Body of pancreas (tissue), 4 donors: Measurements from ENCODE around the gene TRIAP1. TPM values are rescaled to one million over a fixed set of nuclear protein-coding genes. Genes with fewer than 3 reads are reported as not detected.
"Not testable (repeated sequence)": the region's sequence is repeated elsewhere in the genome, so short reads cannot be mapped to it uniquely, and the experiment has no call there.

Experiments
- ATAC-seq: fragments of 150-250 bp; one replicate; pipeline ENCODE4 v1.9.1; 2016
- DNase-seq, 4 donors: peaks; one replicate each; pipeline ENCODE4 v3.0.0-alpha.2; 2019
- H3K27ac ChIP-seq, 4 donors: fragments of 200-600 bp; sonication (generic); 1 replicate in 3 of 4; 2 replicates in 1 of 4; pipeline versions ENCODE4 v1.5.1 to v1.6.1; 2016 to 2019; ENCODE audit warnings: mild to moderate bottlenecking in 1 of 4, mixed read lengths in 1 of 4, moderate library complexity in 1 of 4
- H3K27me3 ChIP-seq, 2 donors: fragments of 200-600 bp; sonication (generic); one replicate each; pipeline ENCODE4 v1.6.0; 2016; ENCODE audit warnings: mild to moderate bottlenecking in 1 of 2
- H3K36me3 ChIP-seq, 2 donors: fragments of 200-600 bp; sonication (generic); replicated peaks in 1 of 2; 2 replicates each; pipeline ENCODE4 v1.5.1; 2016; ENCODE audit warnings: low read depth in 2 of 2; ENCODE audit not compliant: insufficient read depth in 1 of 2
- H3K4me1 ChIP-seq: fragments of 200-600 bp; sonication (generic); one replicate; pipeline ENCODE4 v1.6.0; 2016
- H3K4me3 ChIP-seq, 2 donors: fragments of 200-600 bp; sonication (generic); 1 replicate in 1 of 2; 2 replicates in 1 of 2; pipeline ENCODE4 v1.5.1; 2016 to 2019
- H3K9me3 ChIP-seq, 3 donors: fragments of 200-600 bp; sonication (generic); 1 replicate in 2 of 3; 2 replicates in 1 of 3; pipeline ENCODE4 v1.5.1; 2016
- CTCF ChIP-seq, 7 experiments: fragments of 450-650 bp in 4 of 7; fragments of 200-600 bp in 3 of 7; sonication (generic) in 3 of 7; IDR thresholded peaks; one replicate each; pipeline ENCODE4 v1.5.1; 2016 to 2019; ENCODE audit warnings: antibody characterized with exemption in 7 of 7
- POLR2A ChIP-seq, 3 donors: fragments of 450-650 bp; IDR thresholded peaks; one replicate each; pipeline ENCODE4 v1.6.1; 2016; ENCODE audit warnings: antibody characterized with exemption in 3 of 3, mild to moderate bottlenecking in 2 of 3
- WGBS, 2 donors: methylation state at CpG; one replicate each; pipeline ENCODE4 v1.1.5; 2017; 5-methylcytosine and 5-hydroxymethylcytosine counted together
- intact Hi-C: fragments of 100-400 bp; cut with DNase I; formaldehyde crosslinking; loops from one replicate; pipeline ENCODE4 v1.15.1; 2023
- total RNA-seq, 2 donors: library from RNA; depleted of rRNA; stranded (reverse); fragments of >200 nt; gene quantifications; one replicate each; pipeline ENCODE4 v1.1.0, GENCODE V29; 2016

Gene TRIAP1
- total RNA-seq, 2 donors from 2014 or later: 2.3 to 11.2 TPM

- peaks cover 22% of the 10 kb centered on the region for H3K4me1 ChIP-seq
- H3K27me3 ChIP-seq: no peaks in the 10 kb centered on the region
- DNase-seq: no peak
- no peaks in the 10 kb centered on the region for H3K36me3 ChIP-seq
- H3K27ac ChIP-seq: no peak overlapping the region
- H3K9me3 ChIP-seq: no peaks in the 10 kb centered on the region
- ATAC-seq: no peak
- TF ChIP-seq CTCF (IDR thresholded peaks at IDR 0.05): no peak
- no peak overlapping the region for H3K4me3 ChIP-seq
- 89 to 100% methylated on average over 4 of the region's 4 CpGs for WGBS, 2 donors
- intact Hi-C loops: no loop called here
Measured at GRCh38 chr12:120489018-120489417, 42.8 kb upstream of the TRIAP1 start.

- ATAC-seq: peak; percentile 13
Measured at GRCh38 chr12:120488057-120488640, 42.0 kb upstream of the TRIAP1 start.

GRCh38 chr12:120487552-120487951 lies 41.4 kb upstream of the TRIAP1 start:
- Histone ChIP-seq H3K4me1 (peaks cover 22% of the 10 kb centered on the region), H3K27ac (peak overlapping the region in 2 of 4 donors; percentile 42 to 67)
- H3K9me3 ChIP-seq, H3K27me3 ChIP-seq, intact Hi-C loops, H3K36me3 ChIP-seq, H3K4me3 ChIP-seq: not testable (repeated sequence)
- ATAC-seq: peak; percentile 81
- WGBS, 2 donors: 38 to 46% methylated on average over 5 to 7 of the region's 7 CpGs
- peak; percentile 56 to 75 (median 70) for DNase-seq

More at GRCh38 chr12:120488057-120488640, 42.0 kb upstream of the TRIAP1 start:
- Histone ChIP-seq H3K27ac (peak overlapping the region in 2 of 4 donors; percentile 42 to 67), H3K4me1 (peaks cover 22% of the 10 kb centered on the region), H3K36me3 (no peaks in the 10 kb centered on the region), H3K4me3 (no peak overlapping the region), H3K9me3 (no peaks in the 10 kb centered on the region), H3K27me3 (no peaks in the 10 kb centered on the region)
- TF ChIP-seq CTCF (IDR thresholded peaks at IDR 0.05): no peak
- no peak for TF ChIP-seq POLR2A (IDR thresholded peaks at IDR 0.05)
- 59 to 62% methylated on average over 4 to 5 of the region's 5 CpGs for WGBS, 2 donors
- no peak for DNase-seq
- intact Hi-C loops: no loop called here

- H3K36me3 ChIP-seq: no peaks in the 10 kb centered on the region
- H3K27me3 ChIP-seq: no peaks in the 10 kb centered on the region
- no peak for TF ChIP-seq CTCF (IDR thresholded peaks at IDR 0.05)
- no peak for TF ChIP-seq POLR2A (IDR thresholded peaks at IDR 0.05)
- no peaks in the 10 kb centered on the region for H3K9me3 ChIP-seq
- 80 to 92% methylated on average over 7 of the region's 7 CpGs for WGBS, 2 donors
- DNase-seq (no peak), ATAC-seq (no peak)
- no peak overlapping the region for H3K27ac ChIP-seq
- intact Hi-C loops: no loop called here
- no peak overlapping the region for H3K4me3 ChIP-seq
- peaks cover 20% of the 10 kb centered on the region for H3K4me1 ChIP-seq
Measured at GRCh38 chr12:120485961-120486881, 40.0 kb upstream of the TRIAP1 start.

GRCh38 chr12:120483621-120484020 lies 37.4 kb upstream of the TRIAP1 start:
- DNase-seq: no peak
- peaks cover 11% of the 10 kb centered on the region for H3K4me1 ChIP-seq
- no peak overlapping the region for H3K4me3 ChIP-seq
- no peaks in the 10 kb centered on the region for H3K36me3 ChIP-seq
- no peak for ATAC-seq
- intact Hi-C loops: no loop called here
- no peaks in the 10 kb centered on the region for H3K9me3 ChIP-seq
- no peaks in the 10 kb centered on the region for H3K27me3 ChIP-seq
- 94 to 100% methylated on average over 1 of the region's 1 CpG for WGBS, 2 donors
- TF ChIP-seq POLR2A (IDR thresholded peaks at IDR 0.05): no peak
- no peak for TF ChIP-seq CTCF (IDR thresholded peaks at IDR 0.05)
- H3K27ac ChIP-seq: no peak overlapping the region
